ENCODE measurements around the gene NPM3. TPM values are rescaled to one million over a fixed set of nuclear protein-coding genes. Genes with fewer than 3 reads are reported as not detected.

NPM3 gene
- polyA plus RNA-seq, 1 of the 3 experiments (the other 2 are of a cell fraction): 105 TPM

GRCh38 chr10:101774589-101775272 is 8.5 kb downstream of the NPM3 start:
- TF ChIP-seq EZH2phosphoT487 (IDR thresholded peaks at IDR 0.05; ENCODE audit: borderline replicate concordance, low read depth) (no peak), SIN3A (IDR thresholded peaks at IDR 0.05; ENCODE audit: borderline replicate concordance, low read depth, low read length) (no peak), ELF1 (IDR thresholded peaks at IDR 0.05) (no peak), YY1 (IDR thresholded peaks at IDR 0.05; ENCODE audit: low read depth) (no peak), TCF12 (IDR thresholded peaks at IDR 0.05) (no peak), TEAD4 (IDR thresholded peaks at IDR 0.05; ENCODE audit: borderline replicate concordance, insufficient read depth) (no peak), POLR2AphosphoS5 (IDR thresholded peaks at IDR 0.05; ENCODE audit: low read depth, low read length) (no peak), USF2 (IDR thresholded peaks at IDR 0.05; ENCODE audit: borderline replicate concordance, low read depth, low read length) (no peak), NFIC (IDR thresholded peaks at IDR 0.05; ENCODE audit: borderline replicate concordance) (no peak), FOSL2 (IDR thresholded peaks at IDR 0.05; ENCODE audit: borderline replicate concordance, low read depth) (no peak), MEF2A (IDR thresholded peaks at IDR 0.05; ENCODE audit: borderline replicate concordance, low read depth) (no peak), JUND (IDR thresholded peaks at IDR 0.05) (no peak), RFX5 (IDR thresholded peaks at IDR 0.05; ENCODE audit: low read length) (no peak), RXRA (IDR thresholded peaks at IDR 0.05; ENCODE audit: borderline replicate concordance, low read depth) (no peak), TAF1 (IDR thresholded peaks at IDR 0.05; ENCODE audit: borderline replicate concordance, low read depth, low read length) (no peak), CHD2 (IDR thresholded peaks at IDR 0.05; ENCODE audit: low read length, partially characterized antibody) (no peak), GABPA (IDR thresholded peaks at IDR 0.05; ENCODE audit: low read depth) (no peak)
- TF ChIP-seq, protein P1, sequence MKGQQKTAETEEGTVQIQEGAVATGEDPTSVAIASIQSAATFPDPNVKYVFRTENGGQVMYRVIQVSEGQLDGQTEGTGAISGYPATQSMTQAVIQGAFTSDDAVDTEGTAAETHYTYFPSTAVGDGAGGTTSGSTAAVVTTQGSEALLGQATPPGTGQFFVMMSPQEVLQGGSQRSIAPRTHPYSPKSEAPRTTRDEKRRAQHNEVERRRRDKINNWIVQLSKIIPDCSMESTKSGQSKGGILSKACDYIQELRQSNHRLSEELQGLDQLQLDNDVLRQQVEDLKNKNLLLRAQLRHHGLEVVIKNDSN (IDR thresholded peaks at IDR 0.05; ENCODE audit: borderline replicate concordance, low read depth): no peak
- TF ChIP-seq, protein P2, sequence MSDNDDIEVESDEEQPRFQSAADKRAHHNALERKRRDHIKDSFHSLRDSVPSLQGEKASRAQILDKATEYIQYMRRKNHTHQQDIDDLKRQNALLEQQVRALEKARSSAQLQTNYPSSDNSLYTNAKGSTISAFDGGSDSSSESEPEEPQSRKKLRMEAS (IDR thresholded peaks at IDR 0.05; ENCODE audit: low read depth): no peak
- TF ChIP-seq, protein P3, sequence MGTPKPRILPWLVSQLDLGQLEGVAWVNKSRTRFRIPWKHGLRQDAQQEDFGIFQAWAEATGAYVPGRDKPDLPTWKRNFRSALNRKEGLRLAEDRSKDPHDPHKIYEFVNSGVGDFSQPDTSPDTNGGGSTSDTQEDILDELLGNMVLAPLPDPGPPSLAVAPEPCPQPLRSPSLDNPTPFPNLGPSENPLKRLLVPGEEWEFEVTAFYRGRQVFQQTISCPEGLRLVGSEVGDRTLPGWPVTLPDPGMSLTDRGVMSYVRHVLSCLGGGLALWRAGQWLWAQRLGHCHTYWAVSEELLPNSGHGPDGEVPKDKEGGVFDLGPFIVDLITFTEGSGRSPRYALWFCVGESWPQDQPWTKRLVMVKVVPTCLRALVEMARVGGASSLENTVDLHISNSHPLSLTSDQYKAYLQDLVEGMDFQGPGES (IDR thresholded peaks at IDR 0.05; ENCODE audit: low read depth, low read length): no peak
- Histone ChIP-seq H3K79me2 (ENCODE audit: insufficient read depth) (no peaks in the 10 kb centered on the region), H3K36me3 (replicated peaks in 1 of 2; ENCODE audit: control insufficient read depth in 1 of 2, insufficient read depth in 2 of 2, low read length in 1 of 2) (no peaks in the 10 kb centered on the region), H3K4me2 (no peak overlapping the region), H3K4me1 (ENCODE audit: control insufficient read depth in 1 of 2, insufficient read depth in 2 of 2, low read depth in 1 of 2, low read length in 1 of 2) (no peaks in the 10 kb centered on the region; a peak in 1 of 4 replicates), H3F3A (replicated peaks; ENCODE audit: insufficient read depth) (no peaks in the 10 kb centered on the region), H3K9me2 (no peaks in the 10 kb centered on the region), H3K9ac (no peak overlapping the region), H4K20me1 (ENCODE audit: insufficient read depth) (no peaks in the 10 kb centered on the region), H2AFZ (ENCODE audit: low read depth) (no peak overlapping the region), H3K4me3 (ENCODE audit: low read depth in 2 of 2, low read length in 1 of 2) (no peak overlapping the region), H3K27me3 (ENCODE audit: insufficient read depth) (no peaks in the 10 kb centered on the region), H3K27ac (ENCODE audit: low read depth in 2 of 2, low read length in 1 of 2) (no peak overlapping the region), H3K9me3 (no peaks in the 10 kb centered on the region)
- ChIA-PET POLR2A (interaction anchor here (0.6 kb wide), 1 partner anchor 167 kb away, joined by 3 read pairs; no protein-coding TSS in a partner anchor), CTCF (interaction anchor here (0.8 to 4.0 kb wide), 7 partner anchors 7 to 561 kb away, joined by 3 to 35 read pairs (median 6); partner anchors contain the start of gene NPM3)
- peak; percentile 37 for DNase-seq
- 86% methylated on average over 17 of the region's 32 CpGs for WGBS (ENCODE audit: low lambda C conversion rate)

Measured in SK-N-SH (cell line).